NCI-H1092 treated with DMSO at 0.1 percent for 48 hours (cell line): ENCODE data around the gene ZCCHC8.
"Not testable (repeated sequence)": the region's sequence is repeated elsewhere in the genome, so short reads cannot be mapped to it uniquely, and the experiment has no call there.

Experiments used
- DNase-seq: peaks from one replicate; lab custom pipeline; 2025; lab: John Stamatoyannopoulos, UW

The ZCCHC8 gene

GRCh38 chr12:122471324-122472226 is 29.2 kb downstream of the ZCCHC8 start:
- peak; percentile 22 for DNase-seq

DNA sequence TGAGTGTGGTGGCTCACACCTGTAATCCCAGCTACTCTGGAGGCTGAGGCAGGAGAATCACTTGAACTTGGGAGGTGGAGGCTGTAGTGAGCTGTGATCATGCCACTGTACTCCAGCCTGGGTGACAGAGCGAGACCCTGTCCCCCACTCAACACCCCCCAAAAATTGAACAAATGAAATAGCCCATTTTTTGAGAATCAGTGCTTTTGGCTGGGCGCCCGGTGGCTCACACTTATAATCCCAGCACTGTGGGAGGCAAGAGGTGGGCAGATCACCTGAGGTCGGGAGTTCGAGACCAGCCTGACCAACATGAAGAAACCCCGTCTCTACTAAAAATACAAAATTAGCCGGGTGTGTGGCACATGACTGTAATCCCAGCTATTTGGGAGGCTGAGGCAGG is 30.2 kb downstream of the ZCCHC8 start:
- DNase-seq, result not testable (repeated sequence)

GRCh38 chr12:122469856-122470255 is 30.9 kb downstream of the ZCCHC8 start:
- not testable (repeated sequence) for DNase-seq

DNA sequence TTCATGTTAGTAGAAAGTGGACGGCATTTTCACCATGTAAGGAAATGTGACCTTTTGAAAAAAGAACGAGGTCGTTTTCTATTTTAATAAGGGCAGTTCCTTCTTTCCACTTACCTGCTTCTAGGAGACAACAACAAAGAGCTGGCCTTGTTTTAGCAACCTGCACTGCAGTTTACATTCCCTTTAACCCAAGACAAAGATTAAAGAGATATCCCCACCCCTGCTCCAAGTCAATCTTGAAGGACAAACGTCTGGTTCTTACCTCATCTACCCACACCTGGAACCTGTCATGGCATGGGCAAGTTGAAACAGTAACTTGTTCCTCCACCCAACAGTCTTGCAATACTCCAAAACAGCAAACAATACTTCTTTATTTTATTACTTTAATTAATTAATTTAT is 32.7 kb downstream of the ZCCHC8 start:
- DNase-seq, result no peak

- DNase-seq, result not testable (repeated sequence)
These were observed 36.3 kb downstream of the ZCCHC8 start for GRCh38 chr12:122464317-122465042.

GRCh38 chr12:122460641-122461040 is 40.1 kb downstream of the ZCCHC8 start:
- DNase-seq, result no peak

DNA sequence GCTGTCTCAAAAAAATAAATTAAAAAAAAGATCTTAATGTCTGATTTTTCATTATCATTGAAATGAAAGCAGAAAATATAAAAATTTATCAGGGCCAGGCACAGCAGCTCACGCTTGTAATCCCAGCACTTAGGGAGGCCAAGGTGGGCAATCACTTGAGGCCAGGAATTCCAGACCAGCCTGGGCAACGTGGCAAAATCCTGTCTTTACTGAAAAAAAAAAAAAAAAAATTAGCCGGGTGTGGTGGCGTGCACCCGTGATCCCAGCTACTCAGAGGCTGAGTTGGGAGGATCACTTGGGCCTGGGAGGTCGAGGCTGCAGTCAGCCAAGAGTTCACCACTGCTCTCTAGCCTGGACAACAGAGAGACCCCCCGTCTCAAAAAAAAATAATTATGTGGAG is 40.7 kb downstream of the ZCCHC8 start:
- DNase-seq, result no peak

DNA sequence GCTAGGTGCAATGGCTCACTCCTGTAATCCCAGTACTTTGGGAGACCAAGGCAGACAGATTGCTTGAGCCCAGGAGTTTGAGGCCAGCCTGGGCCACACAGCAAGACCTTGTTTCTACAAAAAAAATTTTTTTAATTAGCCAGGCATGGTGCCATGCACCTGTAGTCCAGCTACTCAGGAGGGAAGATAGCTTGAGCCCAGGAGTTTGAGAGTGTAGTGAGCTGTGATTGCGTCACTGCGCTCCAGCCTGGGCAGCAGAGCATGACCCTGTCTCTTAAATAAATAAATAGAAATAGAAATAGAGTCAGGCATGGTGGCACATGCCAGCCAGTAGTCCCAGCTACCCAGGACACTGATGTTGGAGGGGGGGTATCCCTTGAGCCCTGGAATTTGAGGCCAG is 41.5 kb downstream of the ZCCHC8 start:
- no peak for DNase-seq

DNA sequence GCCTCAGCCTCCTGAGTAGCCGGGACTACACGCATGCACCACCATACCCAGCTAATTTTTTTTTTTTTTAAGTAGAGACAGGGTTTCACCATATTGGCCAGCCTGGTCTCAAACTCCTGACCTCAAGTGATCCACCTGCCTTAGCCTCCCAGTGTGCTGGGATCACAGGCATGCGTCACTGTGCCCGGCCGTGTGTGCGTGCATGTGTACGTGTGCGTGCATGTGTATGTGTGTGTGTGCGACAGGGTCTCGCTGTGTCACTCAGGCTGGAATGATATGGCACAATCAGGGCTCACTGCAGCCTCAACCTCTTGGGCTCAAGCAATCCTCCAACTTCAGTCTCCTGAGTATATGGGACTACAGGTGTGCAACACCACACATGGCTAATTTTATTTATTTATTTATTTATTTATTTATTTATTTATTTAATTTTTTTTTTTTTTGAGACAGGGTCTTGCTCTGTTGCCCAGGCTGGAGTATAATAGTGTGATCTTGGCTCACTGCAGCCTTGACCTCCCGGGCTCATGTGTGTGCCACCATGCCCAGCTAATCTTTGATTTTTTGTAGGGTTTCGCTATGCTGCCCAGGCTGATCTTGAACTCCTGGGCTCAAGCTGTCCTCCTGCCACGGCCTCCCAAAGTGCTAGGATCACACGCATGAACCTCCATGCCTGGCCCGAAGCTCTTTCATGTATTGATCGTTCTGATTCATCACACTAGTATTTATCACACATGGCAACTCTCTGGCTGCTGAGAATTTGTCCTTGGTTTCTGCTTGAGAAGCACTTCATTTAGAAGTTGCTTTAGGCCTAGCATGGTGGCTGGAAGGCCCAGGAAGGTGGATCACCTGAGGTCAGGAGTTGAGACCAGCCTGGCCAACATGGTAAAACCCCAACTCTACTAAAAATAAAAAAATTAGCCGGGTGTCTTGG is 42.4 kb downstream of the ZCCHC8 start:
- DNase-seq, result no peak

- DNase-seq, result no peak
These were observed 43.1 kb downstream of the ZCCHC8 start for GRCh38 chr12:122457627-122458026.

DNA sequence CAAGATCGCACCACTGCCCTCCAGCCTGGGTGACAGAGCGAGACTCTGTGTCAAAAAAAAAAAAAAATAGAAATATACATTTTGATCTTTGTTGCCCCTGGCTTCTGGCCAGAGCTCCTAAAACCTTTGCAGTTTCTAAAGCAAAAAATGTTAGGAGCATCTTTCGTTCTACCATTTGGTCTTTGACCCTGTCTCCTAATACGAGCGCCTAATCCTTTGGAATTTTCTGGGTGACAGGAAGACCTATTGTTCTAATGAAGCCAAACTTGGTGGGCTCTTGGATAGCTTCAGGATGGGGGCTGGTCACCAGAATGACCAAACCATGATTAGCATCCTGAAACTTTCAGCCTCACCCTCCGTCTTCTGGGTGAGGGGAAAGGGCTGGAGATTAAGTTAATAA is 46.0 kb downstream of the ZCCHC8 start:
- no peak for DNase-seq

DNA sequence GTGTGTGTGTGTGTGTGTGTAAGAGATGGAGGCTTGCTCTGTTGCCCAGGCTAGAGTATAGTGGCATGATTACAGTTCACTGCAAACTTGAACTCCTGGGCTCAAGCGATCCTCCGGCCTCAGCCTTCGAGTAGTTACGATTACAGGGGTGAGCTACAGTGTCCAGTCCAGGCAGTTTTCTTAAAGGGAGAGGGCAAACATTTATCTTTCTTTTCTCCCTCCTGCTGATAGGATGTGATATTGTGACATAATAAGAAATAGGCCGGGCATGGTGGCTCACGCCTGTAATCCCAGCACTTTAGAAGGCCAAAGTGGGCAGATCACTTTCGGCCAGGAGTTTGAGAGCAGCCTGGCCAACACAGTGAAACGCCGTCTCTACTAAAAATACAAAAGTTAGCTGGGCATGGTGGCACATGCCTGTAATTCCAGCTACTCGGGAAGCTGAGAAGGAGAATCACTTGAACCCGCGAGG is 46.4 kb downstream of the ZCCHC8 start:
- DNase-seq, result no peak

DNA sequence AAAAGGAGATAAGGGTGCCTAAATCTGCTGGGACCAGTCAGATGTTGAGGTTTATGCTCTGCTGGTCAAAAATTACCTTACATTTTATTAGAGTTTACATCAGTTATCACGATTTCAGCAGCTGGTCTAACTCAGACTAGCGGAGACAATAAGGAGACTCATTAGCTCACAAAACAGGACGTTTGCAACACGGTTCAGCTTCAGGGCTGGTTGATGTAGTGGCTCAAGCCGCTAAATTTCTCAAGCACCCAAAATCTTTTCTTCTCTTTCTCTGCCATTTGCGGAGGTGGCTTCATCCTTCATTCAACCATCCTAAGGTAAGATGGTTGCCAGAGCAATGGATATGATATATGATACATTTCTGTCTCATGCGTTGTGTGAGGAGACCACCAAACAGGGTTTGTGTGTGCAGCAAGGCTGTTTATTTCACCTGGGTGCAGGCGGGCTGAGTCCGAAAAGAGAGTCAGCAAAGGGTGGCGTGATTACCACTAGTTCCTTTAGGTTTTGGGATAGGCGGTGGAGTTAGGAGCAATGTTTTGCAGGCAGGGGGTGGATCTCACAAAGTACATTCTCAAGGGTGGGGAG is 47.9 kb downstream of the ZCCHC8 start:
- no peak for DNase-seq

DNA sequence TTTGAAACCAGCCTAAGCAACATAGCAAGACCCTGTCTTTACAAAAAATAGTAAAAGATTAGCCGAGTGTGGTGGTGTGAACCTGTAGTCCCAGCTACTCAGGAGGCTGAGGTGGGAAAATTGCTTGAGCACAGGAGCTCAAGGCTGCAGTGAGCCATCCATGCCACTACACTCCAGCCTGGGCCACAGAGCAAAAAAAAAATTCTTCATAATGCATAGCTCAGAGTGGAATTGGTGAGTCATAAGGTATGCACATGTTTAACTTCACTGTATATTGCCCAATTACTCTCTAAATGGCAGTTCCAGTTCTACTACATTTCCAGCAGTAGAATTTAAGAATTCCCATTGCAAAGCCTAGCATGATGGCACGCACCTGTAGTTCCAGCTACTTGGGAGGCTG is 51.4 kb downstream of the ZCCHC8 start:
- DNase-seq, result no peak

GRCh38 chr12:122447825-122448224 is 52.9 kb downstream of the ZCCHC8 start:
- DNase-seq, result not testable (repeated sequence)

DNA sequence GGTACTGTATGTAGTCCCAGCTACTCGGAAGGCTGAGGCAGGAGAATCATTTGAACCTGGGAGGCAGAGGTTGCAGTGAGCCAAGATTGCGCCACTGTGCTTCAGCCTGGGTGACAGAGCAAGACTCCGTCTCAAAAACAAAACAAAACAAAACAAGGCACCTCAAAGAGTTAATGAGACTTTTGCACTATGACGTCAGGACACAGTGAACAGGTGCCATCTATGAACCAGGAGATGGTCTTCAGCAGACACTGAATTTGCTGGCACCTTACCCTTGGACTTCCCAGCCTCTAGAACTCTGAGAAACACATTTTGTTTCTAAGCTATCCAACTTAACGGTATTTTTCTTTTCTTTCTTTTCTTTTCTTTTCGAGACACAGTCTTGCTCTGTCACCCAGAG is 54.3 kb downstream of the ZCCHC8 start:
- DNase-seq, result not testable (repeated sequence)

DNA sequence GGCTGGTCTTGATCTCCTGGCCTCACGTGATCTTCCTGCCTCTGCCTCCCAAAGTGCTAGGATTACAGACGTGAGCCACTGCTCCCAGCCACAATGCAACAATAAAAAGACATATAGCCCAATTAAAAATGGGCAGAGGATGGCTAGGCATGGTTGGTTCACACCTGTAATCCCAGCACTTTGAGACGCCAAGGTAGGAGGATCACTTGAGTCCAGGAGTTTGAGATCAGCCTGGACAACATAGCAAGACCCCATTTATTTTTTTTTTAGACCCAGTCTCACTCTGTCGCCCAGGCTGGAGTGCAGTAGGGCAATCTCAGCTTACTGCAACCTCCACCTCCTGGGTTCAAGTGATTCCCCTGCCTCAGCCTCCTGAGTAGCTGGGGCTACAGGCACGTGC is 56.7 kb downstream of the ZCCHC8 start:
- not testable (repeated sequence) for DNase-seq

DNA sequence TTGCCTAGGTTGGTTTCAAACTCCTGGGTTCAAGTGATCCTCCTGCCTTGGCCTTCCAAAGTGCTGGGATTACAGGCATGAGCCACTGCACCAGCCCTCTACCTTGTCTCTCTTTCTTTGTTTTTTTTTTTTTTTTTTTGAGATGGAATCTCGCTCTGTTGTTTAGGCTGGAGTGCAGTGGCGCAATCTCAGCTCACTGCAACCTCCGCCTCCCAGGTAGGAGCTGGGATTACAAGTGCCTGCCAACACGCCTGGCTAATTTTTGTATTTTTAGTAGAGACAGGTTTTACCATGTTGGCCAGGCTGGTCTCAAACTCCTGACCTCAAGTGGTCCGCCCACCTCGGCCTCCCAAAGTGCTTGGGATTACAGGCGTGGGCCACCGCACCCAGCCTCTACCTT is 61.9 kb downstream of the ZCCHC8 start:
- DNase-seq, result not testable (repeated sequence)

DNA sequence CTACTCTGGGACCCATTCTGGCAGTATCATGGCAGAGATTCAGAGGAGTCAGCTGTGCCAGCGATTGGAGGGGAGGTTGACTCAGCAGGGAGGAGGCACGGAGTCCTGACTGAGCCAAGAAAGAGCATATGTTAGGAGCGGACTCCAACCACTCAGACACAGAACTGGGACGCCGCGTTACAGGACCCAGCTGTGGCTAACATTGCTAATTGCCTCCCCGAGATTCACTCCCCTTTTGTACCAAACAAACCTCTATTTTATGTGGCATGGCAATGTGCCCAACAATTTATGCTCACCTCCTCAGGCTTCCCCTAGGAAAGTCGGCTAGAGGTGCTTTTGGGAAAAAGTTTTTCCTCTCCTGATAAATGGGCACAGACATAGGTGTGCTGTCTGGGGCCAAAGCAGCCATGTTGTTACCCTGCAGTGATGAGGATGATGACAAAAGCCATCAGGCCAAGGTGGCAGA is 63.0 kb downstream of the ZCCHC8 start:
- peak; percentile 56 for DNase-seq

- DNase-seq, result no peak
These were observed 65.5 kb downstream of the ZCCHC8 start for GRCh38 chr12:122435186-122435585.

DNA sequence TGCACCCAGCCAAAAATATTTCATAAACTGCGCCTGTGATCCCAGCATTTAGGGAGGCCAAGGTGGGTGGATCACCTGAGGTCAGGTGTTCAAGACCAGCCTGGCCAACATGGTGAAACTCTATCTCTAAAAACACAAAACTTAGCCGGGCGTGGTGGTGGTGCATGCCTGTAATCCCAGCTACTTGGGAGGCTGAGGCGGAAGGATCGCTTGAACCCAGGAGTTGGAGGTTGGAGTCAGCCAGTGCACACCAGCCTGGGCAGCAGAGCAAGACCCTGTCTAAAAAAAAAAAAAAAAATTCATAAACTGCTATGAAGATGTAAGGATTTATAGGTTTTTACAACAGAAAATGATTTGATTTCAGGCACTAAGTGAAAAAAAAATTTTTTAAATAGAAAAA is 71.7 kb downstream of the ZCCHC8 start:
- not testable (repeated sequence) for DNase-seq
